K562 (cell line): ENCODE data around the gene ZNF598. TPM values are rescaled to one million over a fixed set of nuclear protein-coding genes. Genes with fewer than 3 reads are reported as not detected.

Source experiments
- DNMT1 ChIP-seq: fragments of 450-650 bp; IDR thresholded peaks from 2 replicates; pipeline ENCODE4 v1.6.1; 2016; ENCODE audit warnings: antibody characterized with exemption, mild to moderate bottlenecking
- EZH2 ChIP-seq: IDR thresholded peaks from 2 replicates; pipeline ENCODE4 v1.6.1; 2012; ENCODE audit warnings: low read depth, mild to moderate bottlenecking, inconsistent platforms, low read length, borderline replicate concordance
- FOXJ2 ChIP-seq: fragments of 200-800 bp; sonication (Bioruptor generic); IDR thresholded peaks from 2 replicates; pipeline ENCODE4 v1.6.1; 2016; ENCODE audit warnings: missing genetic modification characterization, missing compliant biosample characterization
- NCOA4 ChIP-seq: fragments of 450-650 bp; IDR thresholded peaks from 2 replicates; pipeline ENCODE4 v1.6.1; 2018; ENCODE audit warnings: mild to moderate bottlenecking; ENCODE audit not compliant: partially characterized antibody
- POLR3G ChIP-seq: IDR thresholded peaks from 2 replicates; pipeline ENCODE4 v1.6.1; 2011; ENCODE audit not compliant: insufficient read length, insufficient replicate concordance; ENCODE audit errors: extremely low read depth
- SIX5 ChIP-seq, 2 experiments: IDR thresholded peaks; 2 replicates each; pipeline ENCODE4 v1.6.1; 2011; ENCODE audit warnings: low read length in 2 of 2, borderline replicate concordance in 1 of 2, low read depth in 1 of 2, mild to moderate bottlenecking in 1 of 2, moderate library complexity in 1 of 2; ENCODE audit not compliant: insufficient read depth in 1 of 2
- ZBTB40 ChIP-seq, 2 experiments: fragments of 450-650 bp in 1 of 2; sonication (generic) in 1 of 2; formaldehyde crosslinking in 1 of 2; IDR thresholded peaks; 2 replicates each; pipeline versions ENCODE4 v1.7.1 to v1.9.0; 2016 to 2022; ENCODE audit warnings: inconsistent platforms in 1 of 2, mild to moderate bottlenecking in 1 of 2, missing genetic modification reagents in 1 of 2
- ZBTB43 ChIP-seq: sonication (generic); formaldehyde crosslinking; IDR thresholded peaks from 2 replicates; pipeline ENCODE4 v1.8.0; 2023; ENCODE audit warnings: mild to moderate bottlenecking, missing genetic modification reagents
- ZNF140 ChIP-seq: fragments of 250-450 bp; sonication (Bioruptor Pico); IDR thresholded peaks from 2 replicates; pipeline ENCODE4 v1.8.0; 2021; ENCODE audit warnings: moderate library complexity, mild to moderate bottlenecking, inconsistent platforms
- ZNF41 ChIP-seq: fragments of 250-450 bp; sonication (Bioruptor Pico); conservative IDR thresholded peaks from 2 replicates; pipeline ENCODE4 v1.4.0; 2020; ENCODE audit warnings: mild to moderate bottlenecking
- ZNF518B ChIP-seq: fragments of 250-450 bp; sonication (Bioruptor Pico); IDR thresholded peaks from 2 replicates; pipeline ENCODE4 v1.5.0; 2021; ENCODE audit warnings: mild to moderate bottlenecking, moderate library complexity
- ZNF668 ChIP-seq: fragments of 250-450 bp; sonication (Bioruptor Pico); IDR thresholded peaks from 2 replicates; pipeline ENCODE4 v1.8.0; 2022; ENCODE audit warnings: mild to moderate bottlenecking, inconsistent platforms
- polyA plus RNA-seq, 8 experiments: library from polyadenylated mRNA; depleted of rRNA in 4 of 8; stranded (reverse) in 5 of 8; unstranded in 3 of 8; fragments of >200 nt; fragmentation: Nextera tagmentation in 2 of 8; fragmentation: Illumina TruSeq in 1 of 8; extraction: Ambion mirVana in 2 of 8; extraction: Trizol in 1 of 8; gene quantifications; 2 replicates each; pipeline versions ENCODE4 v1.2.1 to v1.2.3, GENCODE V29; 2011 to 2014; ENCODE audit warnings: inconsistent platforms in 1 of 8, missing spikeins in 1 of 8
- total RNA-seq, 7 experiments: library from RNA; depleted of rRNA in 6 of 7; stranded (reverse); fragments of >200 nt in 6 of 7; fragmentation: Illumina TruSeq in 2 of 7; extraction: Trizol in 2 of 7; gene quantifications; 2 replicates each; pipeline versions ENCODE4 v1.2.1 to v1.2.3, GENCODE V29; 2011 to 2021; ENCODE audit warnings: low replicate concordance in 1 of 7

The ZNF598 gene
- total and polyA plus RNA-seq, 9 of the 15 experiments (the other 6 are each of a cell fraction or from before 2014, with no cell fraction given) = 0.11 to 115 (median 29.6) TPM

- TF ChIP-seq ZBTB40 (IDR thresholded peaks at IDR 0.05) = peak; percentile 31; the same call in 1 of the 2 replicates
- TF ChIP-seq ZBTB40 (CRISPR knock-in tag; IDR thresholded peaks at IDR 0.05) = no peak
- no peak for TF ChIP-seq EZH2
- no peak for TF ChIP-seq ZNF140
- TF ChIP-seq ZBTB43 (CRISPR knock-in tag) = 0 out of 2 replicates have a peak, but pooled peaks have one; percentile 15
- no peak for TF ChIP-seq POLR3G
- peak; percentile 44; the same call in 1 of the 2 replicates for TF ChIP-seq ZNF668
- peak; percentile 82 for TF ChIP-seq FOXJ2 (tag)
- no peak; the same call in 1 of the 2 replicates for TF ChIP-seq ZNF41 (CRISPR knock-in tag)
- no peak for TF ChIP-seq NCOA4
- TF ChIP-seq ZNF518B (CRISPR knock-in tag) = no peak
- no peak for TF ChIP-seq SIX5 (IDR thresholded peaks at IDR 0.05; ENCODE audit: borderline replicate concordance in 1 of 2, insufficient read depth in 1 of 2, low read depth in 1 of 2, low read length in 2 of 2)
- no peak for TF ChIP-seq DNMT1
Observed at GRCh38 chr16:1983544-1984346, 25.9 kb downstream of the ZNF598 start, which contains the start of gene GFER (continued).
